Erythroblast (primary cell): ENCODE measurements around the gene ZNF17.

Source experiments
- GATA1 ChIP-seq: IDR thresholded peaks from 2 replicates; pipeline ENCODE4 v1.6.1; 2011; ENCODE audit warnings: low read depth, mild to moderate bottlenecking, control low read depth, low read length, moderate library complexity
- POLR2A ChIP-seq: IDR thresholded peaks from 2 replicates; pipeline ENCODE4 v1.6.1; 2011; ENCODE audit warnings: mild to moderate bottlenecking, low read length

GRCh38 chr19:57377498-57378146 is 33.3 kb upstream of the ZNF17 start:
- TF ChIP-seq POLR2A, result no peak
- TF ChIP-seq GATA1, result no peak
